Transverse colon (tissue), 4 donors: Measurements from ENCODE around the gene PCED1B. TPM values are rescaled to one million over a fixed set of nuclear protein-coding genes. Genes with fewer than 3 reads are reported as not detected.

Source experiments
- DNase-seq: peaks from one replicate; pipeline ENCODE4 v3.0.0-alpha.2; 2019
- H3K27ac ChIP-seq, 4 donors: fragments of 200-600 bp; sonication (generic); 2 replicates each; pipeline ENCODE4 v1.5.1; 2016 to 2018; ENCODE audit warnings: inconsistent platforms in 4 of 4
- H3K27me3 ChIP-seq: fragments of 200-600 bp; sonication (generic); 2 replicates; pipeline ENCODE4 v1.5.1; 2017; ENCODE audit warnings: inconsistent platforms
- H3K36me3 ChIP-seq, 4 donors: fragments of 200-600 bp; sonication (generic); 2 replicates each; pipeline ENCODE4 v1.5.1; 2017 to 2019; ENCODE audit warnings: inconsistent platforms in 4 of 4
- H3K4me1 ChIP-seq, 4 donors: fragments of 200-600 bp; sonication (generic); 2 replicates each; pipeline ENCODE4 v1.5.1; 2017 to 2020; ENCODE audit warnings: inconsistent platforms in 4 of 4
- H3K4me3 ChIP-seq, 4 donors: fragments of 200-600 bp; sonication (generic); 1 replicate in 1 of 4; 2 replicates in 3 of 4; pipeline versions ENCODE4 v1.5.1 to v1.6.1; 2017 to 2019; ENCODE audit warnings: inconsistent platforms in 4 of 4
- H3K9me3 ChIP-seq, 2 donors: fragments of 200-600 bp; sonication (generic); 2 replicates each; pipeline ENCODE4 v1.5.1; 2017 to 2019; ENCODE audit warnings: inconsistent platforms in 2 of 2
- CTCF ChIP-seq, 5 experiments: fragments of 200-600 bp in 3 of 5; fragments of 450-650 bp in 2 of 5; sonication (generic) in 3 of 5; IDR thresholded peaks; 1 replicate in 2 of 5; 2 replicates in 3 of 5; pipeline ENCODE4 v1.5.1; 2016 to 2017; ENCODE audit warnings: antibody characterized with exemption in 5 of 5, inconsistent platforms in 3 of 5, mild to moderate bottlenecking in 2 of 5, moderate library complexity in 1 of 5
- EP300 ChIP-seq: sonication (generic); formaldehyde crosslinking; IDR thresholded peaks from one replicate; pipeline ENCODE4 v1.6.1; 2017; ENCODE audit warnings: antibody characterized with exemption, low read depth
- POLR2A ChIP-seq: fragments of 450-650 bp; IDR thresholded peaks from one replicate; pipeline ENCODE4 v1.6.1; 2016; ENCODE audit warnings: antibody characterized with exemption, mild to moderate bottlenecking, moderate library complexity
- POLR2AphosphoS5 ChIP-seq, 3 donors: sonication (generic); formaldehyde crosslinking; IDR thresholded peaks; one replicate each; pipeline ENCODE4 v1.6.1; 2016; ENCODE audit warnings: antibody characterized with exemption in 3 of 3
- WGBS, 2 donors: methylation state at CpG; one replicate each; pipeline ENCODE4 v1.1.5; 2018; ENCODE audit warnings: low coverage in 1 of 2; 5-methylcytosine and 5-hydroxymethylcytosine counted together
- in situ Hi-C, 4 donors: fragments of 200-750 bp; cut with MboI; loops; one replicate each; pipeline versions ENCODE4 v1.15.0 to v1.15.1; 2017; ENCODE audit warnings: low sequenced_read_pairs in 3 of 4, low pct_ligation_motif_present in 1 of 4, low pct_unique_long_range_greater_than_20kb in 1 of 4
- intact Hi-C: fragments of 100-400 bp; cut with DNase I; formaldehyde crosslinking; loops from one replicate; pipeline ENCODE4 v1.15.1; 2023; ENCODE audit warnings: low total_unique reads
- small RNA-seq, 4 donors: library from RNA; depleted of rRNA; stranded (forward); fragments of <200 nt; gene quantifications; one replicate each; pipeline ENCODE3, GENCODE V24; 2016
- total RNA-seq, 4 donors: library from RNA; depleted of rRNA; stranded (reverse); fragments of >200 nt; gene quantifications; one replicate each; pipeline ENCODE4 v1.1.0, GENCODE V29; 2016

The PCED1B gene
- total RNA-seq, 4 donors from 2014 or later, result 2.7 to 52.0 (median 3.0) TPM; not detected in 1

- Histone ChIP-seq H3K27ac (no peak overlapping the region), H3K9me3 (no peaks in the 10 kb centered on the region), H3K36me3 (no peaks in the 10 kb centered on the region), H3K4me3 (no peak overlapping the region), H3K27me3 (no peaks in the 10 kb centered on the region), H3K4me1 (peaks cover 10 to 27% (median 23%) of the 10 kb centered on the region in 4 donors)
- intact Hi-C loops (no loop called here), in situ Hi-C loops (no loop called here)
- DNase-seq, result no peak
- 92 to 93% methylated on average over 2 to 7 of the region's 7 CpGs for WGBS, 2 donors
- TF ChIP-seq CTCF (IDR thresholded peaks at IDR 0.05) (no peak), POLR2AphosphoS5 (IDR thresholded peaks at IDR 0.05) (no peak), POLR2A (no peak), EP300 (no peak)
Observed at GRCh38 chr12:47280543-47281300, 201.3 kb downstream of the PCED1B start.

GRCh38 chr12:47281667-47282171, 202.3 kb downstream of the PCED1B start:
- in situ Hi-C loops, result no loop called here
- no peak for DNase-seq
- WGBS, 2 donors, result 68 to 73% methylated on average over 2 to 4 of the region's 4 CpGs

GRCh38 chr12:47282206-47282605, 202.8 kb downstream of the PCED1B start:
- intact Hi-C loops, result no loop called here
- in situ Hi-C loops, result no loop called here
- 92 to 95% methylated on average over 4 of the region's 4 CpGs for WGBS, 2 donors

More at GRCh38 chr12:47281667-47282171, 202.3 kb downstream of the PCED1B start:
- Histone ChIP-seq H3K4me3 (no peak overlapping the region), H3K4me1 (peaks cover 4 to 20% (median 15%) of the 10 kb centered on the region in 4 donors), H3K9me3 (no peaks in the 10 kb centered on the region), H3K27me3 (no peaks in the 10 kb centered on the region), H3K27ac (no peak overlapping the region), H3K36me3 (no peaks in the 10 kb centered on the region)
- intact Hi-C loops, result no loop called here
- TF ChIP-seq EP300, result no peak
- no peak for TF ChIP-seq POLR2AphosphoS5 (IDR thresholded peaks at IDR 0.05)
- no peak for TF ChIP-seq POLR2A
- no peak for TF ChIP-seq CTCF (IDR thresholded peaks at IDR 0.05)

More at GRCh38 chr12:47282206-47282605, 202.8 kb downstream of the PCED1B start:
- no peak for DNase-seq
- no peak overlapping the region for H3K27ac ChIP-seq
- H3K9me3 ChIP-seq, result no peaks in the 10 kb centered on the region
- peaks cover 3 to 16% (median 10%) of the 10 kb centered on the region in 4 donors for H3K4me1 ChIP-seq
- no peak overlapping the region for H3K4me3 ChIP-seq
- no peaks in the 10 kb centered on the region for H3K36me3 ChIP-seq
- H3K27me3 ChIP-seq, result no peaks in the 10 kb centered on the region
- TF ChIP-seq CTCF (IDR thresholded peaks at IDR 0.05), result no peak
- TF ChIP-seq POLR2AphosphoS5 (IDR thresholded peaks at IDR 0.05), result no peak
- no peak for TF ChIP-seq POLR2A
- no peak for TF ChIP-seq EP300

Small RNA genes lying within 50 kb of the gene (small RNA-seq; reads per million reads assigned to genes)
- 0 to 0.55 (median 0.09) reads per million in 4 donors for gene MIR4698

Other genes with a start within 250 kb of the PCED1B start
- 1 to 10 TPM; 4.5 to 6.7 (median 6.6) TPM for gene AMIGO2, start 338 bp downstream of the PCED1B start, total RNA-seq